Eye (tissue), 1 donor: ENCODE measurements around the gene HERC5.

ENCODE experiments used
- DNase-seq: peaks from one replicate; pipeline ENCODE4 v3.0.0-alpha.2; 2015

The HERC5 gene

DNA sequence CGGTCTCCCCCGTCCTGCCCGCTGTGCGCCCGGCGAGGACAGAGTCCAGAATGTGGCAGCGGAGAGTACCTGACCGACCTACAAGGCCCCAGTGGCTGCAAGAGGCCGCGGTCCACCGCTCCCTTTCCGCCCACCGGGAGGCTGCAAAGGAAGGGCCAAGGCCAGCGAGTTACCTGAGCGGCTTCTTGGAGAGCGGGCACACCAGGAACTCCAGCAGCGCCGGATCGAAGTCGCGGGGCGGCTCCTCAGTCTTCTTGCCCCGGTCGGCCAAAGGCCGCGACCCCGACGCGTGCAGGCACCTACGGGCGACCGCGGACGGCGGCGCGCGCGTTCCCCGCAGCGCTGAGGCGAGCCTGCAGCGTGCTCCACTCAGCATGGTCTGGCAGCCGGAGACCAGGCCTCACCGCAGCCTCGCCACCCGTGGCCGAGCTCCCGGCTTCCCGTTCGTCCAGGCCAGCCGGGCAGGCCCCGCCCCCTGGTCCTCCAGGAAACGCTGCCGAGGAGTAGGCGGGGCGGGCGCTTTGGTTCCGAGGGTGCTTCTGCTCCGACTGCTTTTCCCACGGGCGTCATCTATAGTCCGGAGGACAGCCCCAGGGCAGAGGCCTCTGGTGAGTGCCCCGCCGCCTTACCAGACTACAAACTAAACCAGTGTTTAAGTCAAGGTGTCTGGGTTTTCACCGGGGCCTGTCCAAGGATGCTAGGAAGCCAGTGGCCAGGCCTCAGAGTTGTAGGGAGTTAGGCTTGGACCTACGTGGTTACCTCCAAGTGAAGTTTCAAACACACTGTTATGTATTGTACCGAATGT is 66.6 kb downstream of the HERC5 start, which contains the start of gene PYURF:
PYURF (minus strand) TSS at position 452 of the 805 bp plus-strand sequence; CDS start at position 376, 76 bp downstream.
- peak; percentile 96 for DNase-seq

DNA sequence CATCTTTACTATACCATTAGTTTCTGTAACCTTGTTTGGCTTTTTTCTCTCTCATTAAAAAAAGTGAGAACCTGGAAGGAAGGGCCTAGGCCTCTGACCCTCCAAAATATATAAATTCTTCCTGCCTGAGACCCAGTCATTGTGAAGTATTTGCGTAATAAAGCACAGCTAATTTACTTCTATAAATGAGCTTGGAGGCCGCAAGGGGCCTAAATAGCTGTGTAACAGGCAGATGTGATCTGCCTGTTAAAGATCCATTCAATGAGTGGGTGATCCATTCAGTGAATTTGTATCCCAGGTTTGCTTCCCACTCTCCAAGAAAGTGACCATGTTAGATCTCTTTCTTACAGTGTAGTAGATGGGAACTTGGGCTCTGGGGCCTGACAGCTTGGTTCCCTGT is 67.3 kb downstream of the HERC5 start:
- DNase-seq, result no peak

DNA sequence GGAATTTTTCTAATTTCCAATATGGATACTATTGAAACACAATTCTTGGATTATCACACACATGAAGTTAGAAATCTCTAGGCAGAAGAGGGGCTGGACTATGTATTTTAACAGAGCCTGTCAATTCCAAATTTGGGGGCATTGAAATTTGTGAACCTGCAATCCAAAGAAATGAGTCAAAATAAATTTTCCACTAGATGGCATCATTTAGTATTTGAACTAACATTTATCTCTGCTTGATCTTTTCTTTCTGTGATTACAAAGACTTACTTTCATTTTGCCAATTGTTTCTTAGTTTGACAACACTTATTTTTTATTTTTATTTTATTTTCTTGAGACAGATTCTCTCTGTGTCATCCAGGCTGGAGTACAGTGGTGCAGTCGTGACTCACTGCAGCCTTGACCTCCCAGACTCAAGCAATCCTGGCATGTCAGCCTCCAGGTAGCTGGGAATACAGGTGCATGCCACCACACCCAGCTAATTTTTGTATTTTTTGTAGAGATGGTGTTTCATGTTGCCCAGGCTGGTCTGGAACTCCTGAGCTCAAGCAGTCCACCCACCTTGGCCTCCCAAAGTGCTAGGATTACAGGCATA is 69.4 kb downstream of the HERC5 start:
- DNase-seq, result peak; percentile 16

DNA sequence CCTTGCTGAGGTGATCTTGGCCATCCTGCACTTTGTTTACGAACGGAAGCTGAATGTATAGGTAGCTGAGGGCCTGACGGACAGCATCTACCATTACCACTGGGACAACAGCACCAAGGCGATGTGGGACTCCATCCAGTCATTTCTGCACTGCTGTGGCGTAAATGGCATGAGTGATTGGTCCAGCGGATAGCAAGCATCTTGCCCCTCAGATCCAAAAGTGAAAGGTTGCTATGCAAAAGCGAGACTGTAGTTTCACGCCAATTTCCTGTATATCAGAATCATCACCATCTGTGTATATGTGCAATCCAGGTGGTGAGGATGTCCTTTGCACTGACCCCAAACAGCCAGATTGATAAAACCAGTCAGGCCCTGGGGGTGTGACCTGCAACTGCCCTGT is 70.9 kb downstream of the HERC5 start:
- DNase-seq, result no peak

DNA sequence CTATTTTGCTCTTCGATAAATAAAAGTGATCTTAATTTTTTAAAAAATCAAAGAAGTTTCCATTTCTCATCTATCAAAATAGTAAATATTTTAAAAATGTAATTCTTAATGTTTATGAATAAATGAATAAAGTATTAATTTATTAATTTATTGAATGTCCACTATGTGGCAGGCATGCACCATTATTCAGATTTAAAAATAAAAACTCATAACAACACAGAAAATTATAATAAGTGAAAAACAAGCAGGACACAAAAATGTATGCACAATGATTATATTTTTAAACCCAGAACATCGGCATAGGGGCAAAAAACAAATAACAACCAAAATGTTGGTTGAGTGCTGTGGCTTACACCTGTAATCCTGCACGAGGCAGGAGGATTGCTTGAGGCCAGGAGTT is 71.9 kb downstream of the HERC5 start:
- DNase-seq, result no peak

DNA sequence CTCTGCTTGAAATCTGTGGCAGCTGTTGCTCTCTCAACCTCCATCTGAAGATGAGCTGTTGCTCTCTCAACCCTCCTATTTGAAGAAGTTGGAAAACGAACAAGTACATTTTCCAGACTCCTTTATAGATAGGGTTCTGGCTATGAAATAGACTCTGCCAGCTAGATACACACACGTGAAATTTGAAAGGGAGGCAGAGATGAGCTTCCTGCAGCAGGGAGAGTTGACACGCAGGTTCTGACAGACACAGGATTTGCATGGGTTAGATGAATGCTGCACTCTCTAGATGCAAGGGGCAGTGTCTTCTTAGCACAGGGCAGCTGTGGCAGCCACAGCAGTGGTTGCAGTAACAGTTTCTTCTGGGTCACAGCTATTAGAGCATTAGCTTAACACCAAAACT is 74.6 kb downstream of the HERC5 start:
- DNase-seq, result no peak

DNA sequence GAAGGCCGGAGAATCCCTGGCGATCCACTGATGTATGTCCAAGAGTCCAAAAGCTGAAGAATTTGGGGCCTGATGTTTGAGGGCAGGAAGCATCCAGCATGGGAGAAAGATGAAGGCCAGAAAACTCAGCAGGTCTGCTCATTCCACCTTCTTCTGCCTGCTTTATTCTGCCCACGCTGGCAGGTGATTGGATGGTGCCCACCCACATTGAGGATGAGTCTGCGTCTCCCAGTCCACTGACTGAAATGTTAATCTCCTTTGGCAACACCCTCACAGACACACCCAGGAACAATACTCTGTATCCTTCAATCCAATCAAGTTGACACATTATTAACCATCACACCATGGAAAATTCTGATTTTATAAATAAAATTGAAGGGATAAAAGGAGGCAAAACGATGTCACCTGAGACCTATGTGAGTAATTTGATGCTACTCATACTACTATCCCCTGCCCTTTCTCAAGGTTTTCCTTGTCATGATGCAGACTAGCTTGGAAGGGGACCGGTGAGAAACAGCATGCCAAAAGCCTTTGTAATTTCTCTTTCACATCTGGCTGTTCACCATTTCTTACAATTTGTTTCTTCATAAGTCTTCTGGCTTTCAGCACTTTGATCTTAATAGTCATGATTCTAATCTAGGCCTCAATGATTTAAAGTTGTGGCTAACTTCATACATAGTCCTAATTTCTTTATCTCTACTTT is 76.3 kb downstream of the HERC5 start:
- DNase-seq, result no peak

DNA sequence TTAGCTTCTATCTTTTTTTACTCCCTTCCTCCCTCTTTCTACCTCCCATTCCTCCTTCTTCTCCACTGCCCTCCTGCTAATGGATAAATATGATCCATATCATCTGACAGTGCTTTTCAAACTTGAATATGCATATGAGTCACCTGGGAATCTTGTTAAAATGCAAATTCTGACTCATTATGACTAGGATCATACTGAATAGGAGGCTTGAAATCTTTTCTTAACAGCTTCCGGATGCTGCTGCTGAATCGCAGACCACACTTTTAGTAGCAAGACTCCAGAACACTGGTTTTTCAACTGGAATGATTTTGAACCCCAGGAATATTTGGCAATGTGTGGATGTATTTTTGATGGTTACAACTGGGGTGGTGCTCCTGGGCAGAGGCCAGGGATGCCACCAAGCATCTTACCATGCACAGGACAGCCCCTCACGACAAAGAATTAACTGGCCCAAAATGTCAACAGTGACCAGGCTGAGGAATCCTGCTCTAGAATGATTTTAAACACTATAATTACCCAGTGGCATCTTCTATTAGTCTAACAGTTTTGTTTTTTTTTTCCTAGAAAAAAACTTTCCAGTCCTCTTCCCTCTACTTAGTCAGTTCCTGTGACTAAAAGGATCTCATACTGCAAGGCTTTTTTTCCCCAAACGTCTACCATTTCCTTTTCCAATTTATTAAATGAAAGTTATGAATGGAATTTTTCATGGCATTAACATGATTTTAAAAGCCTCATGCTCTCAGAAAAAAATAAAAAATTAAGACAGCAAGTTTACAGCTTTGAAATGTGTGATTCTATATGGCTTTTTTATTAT is 77.2 kb downstream of the HERC5 start:
- no peak for DNase-seq

DNA sequence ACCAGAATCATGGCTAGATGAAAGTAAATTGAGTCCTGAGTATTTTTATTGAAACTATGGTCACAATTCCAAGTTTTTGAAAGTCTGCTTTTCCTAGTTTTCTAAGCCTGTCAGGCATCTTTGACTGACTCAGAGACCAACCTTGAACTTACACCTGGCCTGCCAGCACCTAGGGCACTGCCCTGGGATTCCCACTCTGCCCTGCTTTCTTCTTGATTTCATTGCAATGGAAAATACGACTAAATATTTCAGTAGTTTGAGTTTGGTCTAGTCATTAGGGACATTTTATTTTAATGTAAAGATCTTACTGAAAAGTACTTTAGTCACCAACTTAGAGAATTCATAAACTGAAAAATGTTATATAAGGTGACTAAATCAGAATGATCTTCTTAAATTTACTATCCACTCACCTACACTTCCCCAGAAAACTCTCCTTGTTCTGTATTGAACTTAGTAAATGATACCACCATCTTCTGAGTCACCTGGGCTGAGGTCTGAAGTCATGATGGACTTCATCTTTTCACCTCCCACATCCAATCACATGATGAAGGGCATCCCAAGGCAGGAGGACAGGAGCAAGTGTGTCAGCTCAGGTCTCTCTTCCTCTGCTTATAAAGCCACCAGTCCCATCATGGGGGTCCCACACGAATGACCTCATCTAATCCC is 78.3 kb downstream of the HERC5 start:
- no peak for DNase-seq

DNA sequence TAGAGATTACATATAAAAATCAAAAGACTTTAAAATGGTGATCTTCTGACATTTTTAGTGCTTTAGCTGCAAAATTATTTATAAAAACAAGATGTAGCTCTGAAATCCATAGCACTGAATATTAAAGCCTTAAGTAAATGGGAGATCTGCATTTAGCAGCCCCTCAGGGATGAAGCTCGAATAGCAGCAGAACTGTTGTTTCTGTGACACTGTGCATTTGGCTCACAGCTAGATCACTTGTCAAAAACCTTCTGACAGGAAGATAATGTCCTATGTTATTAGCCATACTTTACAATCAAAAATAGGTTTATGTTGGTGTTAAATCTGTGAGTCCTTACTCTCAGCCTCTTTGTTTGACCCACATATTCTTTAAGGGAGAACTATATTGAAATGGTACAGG is 80.8 kb downstream of the HERC5 start:
- DNase-seq, result no peak

DNA sequence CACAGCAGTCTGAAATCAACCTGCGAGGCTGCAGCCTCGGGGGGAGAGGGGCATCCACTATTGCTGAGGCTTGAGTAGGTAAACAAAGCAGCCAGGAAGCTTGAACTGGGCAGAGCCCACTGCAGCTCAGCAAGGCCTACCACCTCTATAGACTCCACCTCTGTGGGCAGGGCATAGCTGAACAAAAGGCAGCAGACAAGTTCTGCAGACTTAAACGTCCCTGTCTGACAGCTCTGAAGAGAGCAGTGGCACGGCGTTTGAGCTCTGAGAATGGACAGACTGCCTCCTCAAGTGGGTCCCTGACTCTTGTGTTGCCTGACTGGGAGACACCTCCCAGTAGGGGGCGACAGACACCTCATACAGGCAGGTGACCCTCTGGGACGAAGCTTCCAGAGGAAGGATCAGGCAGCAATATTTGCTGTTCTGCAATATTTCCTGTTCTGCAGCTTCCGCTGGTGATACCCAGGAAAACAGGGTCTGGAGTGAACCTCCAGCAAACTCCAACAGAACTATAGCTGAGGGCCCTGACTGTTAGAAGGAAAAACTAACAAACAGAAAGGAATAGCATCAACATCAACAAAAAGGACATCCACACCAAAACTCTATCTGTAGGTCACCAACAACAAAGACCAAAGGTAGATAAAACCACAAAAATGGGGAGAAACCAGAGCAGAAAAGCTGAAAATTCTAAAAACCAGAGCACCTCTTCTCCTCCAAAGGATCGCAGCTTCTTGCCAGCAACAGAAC is 82.6 kb downstream of the HERC5 start:
- peak; percentile 23 for DNase-seq

DNA sequence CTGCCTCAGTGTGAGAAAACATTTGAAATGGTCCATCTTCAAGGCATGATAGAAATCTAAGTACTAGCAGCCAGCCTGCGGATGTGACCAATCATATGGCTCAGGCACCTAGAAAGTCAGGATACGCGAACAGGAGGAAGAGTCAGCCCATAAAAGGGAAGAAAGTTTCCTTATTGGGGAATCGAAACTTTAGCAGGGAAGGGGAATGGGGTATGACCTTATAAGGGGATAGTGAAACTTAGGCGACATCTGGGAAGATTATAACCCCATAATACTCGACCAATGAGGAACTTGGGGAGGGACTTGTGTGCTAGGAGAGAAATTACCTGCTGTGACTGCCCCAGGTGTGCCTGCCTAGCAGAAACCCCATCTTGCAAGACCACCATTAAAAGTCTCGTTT is 92.9 kb downstream of the HERC5 start:
- no peak for DNase-seq
